ENCODE measurements around the gene HSP90AB1.
A peak's percentile ranks its signal among the peaks of the same experiment; 100 is the strongest.

Gene HSP90AB1

DNA sequence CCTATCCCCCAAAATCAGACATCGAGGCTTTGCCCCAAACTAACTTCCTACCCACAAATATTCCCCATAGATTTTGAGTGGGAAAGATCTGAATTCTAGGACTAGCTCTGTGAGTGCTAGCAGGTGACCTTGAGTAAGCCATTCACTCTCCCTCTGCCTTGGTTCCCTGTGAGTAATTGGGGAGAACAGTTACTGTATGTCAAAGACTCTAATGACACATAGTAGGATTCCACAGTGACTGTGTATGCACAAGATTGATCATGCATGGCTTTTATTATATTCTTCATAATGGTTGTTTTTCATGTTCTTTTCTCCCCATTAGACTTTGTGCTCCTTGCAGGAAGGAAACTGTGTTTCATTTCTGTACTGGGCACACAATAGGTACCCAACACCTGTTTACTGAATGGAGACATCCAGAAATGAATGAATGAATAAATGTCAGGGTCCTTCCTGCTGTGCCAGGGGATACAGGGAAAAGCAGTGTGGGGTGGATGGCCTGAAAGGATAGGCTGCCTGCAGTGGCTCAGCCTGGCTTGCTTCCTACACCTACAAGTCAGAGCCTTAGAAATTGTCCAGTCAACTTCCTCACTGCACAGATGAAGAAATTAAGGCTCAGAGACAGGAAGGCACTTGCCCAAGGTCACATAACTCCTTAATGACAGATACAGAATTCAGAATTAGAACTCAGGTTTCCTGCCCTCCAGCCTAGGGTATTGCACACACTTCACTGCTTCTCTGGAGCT lies 22.4 kb downstream of the HSP90AB1 start:
- TF ChIP-seq, protein P1, sequence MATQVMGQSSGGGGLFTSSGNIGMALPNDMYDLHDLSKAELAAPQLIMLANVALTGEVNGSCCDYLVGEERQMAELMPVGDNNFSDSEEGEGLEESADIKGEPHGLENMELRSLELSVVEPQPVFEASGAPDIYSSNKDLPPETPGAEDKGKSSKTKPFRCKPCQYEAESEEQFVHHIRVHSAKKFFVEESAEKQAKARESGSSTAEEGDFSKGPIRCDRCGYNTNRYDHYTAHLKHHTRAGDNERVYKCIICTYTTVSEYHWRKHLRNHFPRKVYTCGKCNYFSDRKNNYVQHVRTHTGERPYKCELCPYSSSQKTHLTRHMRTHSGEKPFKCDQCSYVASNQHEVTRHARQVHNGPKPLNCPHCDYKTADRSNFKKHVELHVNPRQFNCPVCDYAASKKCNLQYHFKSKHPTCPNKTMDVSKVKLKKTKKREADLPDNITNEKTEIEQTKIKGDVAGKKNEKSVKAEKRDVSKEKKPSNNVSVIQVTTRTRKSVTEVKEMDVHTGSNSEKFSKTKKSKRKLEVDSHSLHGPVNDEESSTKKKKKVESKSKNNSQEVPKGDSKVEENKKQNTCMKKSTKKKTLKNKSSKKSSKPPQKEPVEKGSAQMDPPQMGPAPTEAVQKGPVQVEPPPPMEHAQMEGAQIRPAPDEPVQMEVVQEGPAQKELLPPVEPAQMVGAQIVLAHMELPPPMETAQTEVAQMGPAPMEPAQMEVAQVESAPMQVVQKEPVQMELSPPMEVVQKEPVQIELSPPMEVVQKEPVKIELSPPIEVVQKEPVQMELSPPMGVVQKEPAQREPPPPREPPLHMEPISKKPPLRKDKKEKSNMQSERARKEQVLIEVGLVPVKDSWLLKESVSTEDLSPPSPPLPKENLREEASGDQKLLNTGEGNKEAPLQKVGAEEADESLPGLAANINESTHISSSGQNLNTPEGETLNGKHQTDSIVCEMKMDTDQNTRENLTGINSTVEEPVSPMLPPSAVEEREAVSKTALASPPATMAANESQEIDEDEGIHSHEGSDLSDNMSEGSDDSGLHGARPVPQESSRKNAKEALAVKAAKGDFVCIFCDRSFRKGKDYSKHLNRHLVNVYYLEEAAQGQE (IDR thresholded peaks at IDR 0.05; ENCODE audit: insufficient read depth in 1 of 2, low read depth in 2 of 2, low read length in 2 of 2): no peak
- TF ChIP-seq SIN3A (IDR thresholded peaks at IDR 0.05; ENCODE audit: borderline replicate concordance, insufficient read depth, low read length): no peak
- no peak for TF ChIP-seq FOXP2 (optimal IDR thresholded peaks at IDR 0.05; ENCODE audit: borderline replicate concordance, extremely low read depth, extremely low read length, insufficient read depth)
- no peak for TF ChIP-seq POLR2AphosphoS5 (IDR thresholded peaks at IDR 0.05; ENCODE audit: low read depth, low read length)
- no peak for TF ChIP-seq TAF1 (IDR thresholded peaks at IDR 0.05; ENCODE audit: borderline replicate concordance, insufficient read depth, low read length)

DNA sequence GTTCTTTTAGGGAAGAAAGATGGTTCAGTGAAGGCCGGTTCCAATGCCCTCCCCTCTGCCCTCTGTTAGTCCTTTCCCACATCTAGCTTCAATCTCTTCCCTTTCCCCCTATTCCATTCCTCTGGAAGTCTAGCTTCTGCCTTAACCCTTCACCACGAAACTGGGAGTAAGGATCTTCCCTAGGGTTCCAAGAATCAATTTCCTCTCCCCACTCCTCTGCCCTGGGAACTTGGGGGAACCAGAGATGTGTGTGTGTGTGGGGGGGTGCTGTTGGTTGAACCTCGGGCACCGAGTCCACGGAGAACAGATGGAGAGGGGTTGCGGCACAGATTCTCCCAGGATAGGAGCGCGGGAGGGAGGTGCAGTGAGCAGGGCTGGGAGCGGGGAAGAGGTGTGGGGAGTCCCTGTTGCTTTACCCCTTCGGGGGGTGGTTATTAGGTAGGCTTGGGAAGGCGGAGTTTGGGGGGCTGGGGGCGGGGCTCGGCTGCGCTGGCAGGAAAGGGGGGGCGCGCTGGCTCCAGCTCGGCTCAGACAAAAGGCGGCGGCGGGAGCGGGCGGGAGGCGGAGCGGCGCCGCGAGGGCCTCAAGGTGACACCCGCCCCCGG lies 23.1 kb downstream of the HSP90AB1 start, which contains the start of gene TMEM151B:
TSS of gene TMEM151B (plus strand) at position 530 of the 605 bp plus-strand sequence. CDS start 293 bp downstream, outside the sequence.
- TF ChIP-seq FOXP2 (optimal IDR thresholded peaks at IDR 0.05; ENCODE audit: borderline replicate concordance, extremely low read depth, extremely low read length, insufficient read depth) (no peak), TAF1 (IDR thresholded peaks at IDR 0.05; ENCODE audit: borderline replicate concordance, insufficient read depth, low read length) (no peak), SIN3A (IDR thresholded peaks at IDR 0.05; ENCODE audit: borderline replicate concordance, insufficient read depth, low read length) (no peak), POLR2AphosphoS5 (IDR thresholded peaks at IDR 0.05; ENCODE audit: low read depth, low read length) (no peak)
- TF ChIP-seq, protein P1 (IDR thresholded peaks at IDR 0.05; ENCODE audit: insufficient read depth in 1 of 2, low read depth in 2 of 2, low read length in 2 of 2): no peak

DNA sequence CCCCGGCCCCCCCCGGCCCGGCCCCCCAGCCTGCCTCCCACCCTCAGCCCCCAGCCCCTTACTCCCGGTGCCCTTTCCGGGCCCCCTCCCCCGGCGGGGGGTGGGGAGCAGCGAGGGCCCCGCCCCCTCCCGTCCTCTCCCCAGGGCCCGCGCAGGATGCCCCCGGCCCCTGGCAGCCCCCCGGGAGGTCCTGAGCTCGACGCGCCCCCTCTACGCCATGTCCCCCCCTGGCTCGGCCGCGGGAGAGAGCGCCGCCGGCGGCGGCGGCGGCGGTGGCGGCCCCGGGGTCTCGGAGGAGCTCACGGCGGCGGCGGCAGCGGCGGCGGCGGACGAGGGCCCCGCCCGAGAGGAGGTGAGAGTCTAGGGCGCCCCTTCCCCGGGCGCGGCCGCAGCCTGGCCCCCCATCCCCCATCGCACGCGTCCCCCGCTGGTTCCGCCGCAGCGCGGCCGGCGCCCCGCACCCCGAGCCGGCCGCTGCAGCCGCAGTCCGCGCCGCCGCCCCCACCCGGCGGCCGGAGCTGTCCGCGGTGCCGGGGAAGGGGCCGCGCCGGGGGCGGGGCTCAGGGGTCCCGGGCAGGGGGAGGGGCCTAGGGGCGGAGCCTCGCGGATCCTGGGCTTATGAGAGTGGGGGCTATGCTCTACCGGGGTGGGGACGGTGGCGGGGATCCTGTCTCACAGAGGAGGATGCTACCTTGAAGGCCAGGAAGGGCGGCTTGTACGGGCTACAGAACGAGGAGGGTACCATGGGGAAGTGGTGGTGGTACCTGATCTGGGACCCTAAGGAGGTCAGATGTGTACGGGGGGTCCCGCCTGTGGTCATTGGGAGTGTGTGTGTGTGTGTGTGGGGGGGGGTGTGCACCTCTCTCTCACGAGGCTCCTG lies 23.9 kb downstream of the HSP90AB1 start:
- no peak for TF ChIP-seq TAF1 (IDR thresholded peaks at IDR 0.05; ENCODE audit: borderline replicate concordance, insufficient read depth, low read length)
- no peak for TF ChIP-seq SIN3A (IDR thresholded peaks at IDR 0.05; ENCODE audit: borderline replicate concordance, insufficient read depth, low read length)
- TF ChIP-seq, protein P1 (IDR thresholded peaks at IDR 0.05; ENCODE audit: insufficient read depth in 1 of 2, low read depth in 2 of 2, low read length in 2 of 2): peak; percentile 77 to 92; a peak in 3 of 4 replicates

DNA sequence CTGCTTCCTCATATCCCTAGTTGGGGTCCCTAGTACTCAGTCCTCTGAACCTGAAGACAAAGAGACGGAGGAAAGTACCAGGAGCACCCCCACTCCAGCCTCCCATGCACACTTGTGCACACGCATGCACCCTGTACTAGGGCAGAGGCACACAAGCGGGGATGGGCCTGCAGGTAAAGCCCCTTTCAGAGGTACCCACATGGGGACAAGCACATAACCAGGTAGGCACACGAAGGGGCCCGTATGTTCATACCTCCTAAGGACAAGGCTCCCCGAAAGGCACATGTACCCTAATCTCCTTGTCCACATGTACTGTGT lies 24.5 kb downstream of the HSP90AB1 start:
- TF ChIP-seq FOXP2 (optimal IDR thresholded peaks at IDR 0.05; ENCODE audit: borderline replicate concordance, extremely low read depth, extremely low read length, insufficient read depth): no peak

DNA sequence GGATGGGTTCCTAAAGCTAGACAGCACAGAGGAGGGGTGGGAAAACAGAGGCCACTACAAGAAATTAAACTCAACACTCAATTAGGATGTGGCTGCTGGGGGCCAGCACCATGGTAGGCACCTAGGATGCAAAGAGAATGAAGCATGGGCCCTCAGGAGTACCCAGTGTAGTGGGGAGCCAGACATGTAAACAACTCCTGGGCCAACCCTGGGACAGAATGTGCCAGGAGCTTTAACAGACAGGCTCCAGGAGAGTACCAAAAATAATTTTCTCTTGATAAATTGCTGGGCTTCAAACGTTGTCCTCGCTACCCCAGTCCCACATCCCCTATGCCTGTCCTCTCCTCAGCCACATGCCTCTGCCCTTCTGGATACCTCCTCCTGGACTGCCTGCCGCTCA lies 25.0 kb downstream of the HSP90AB1 start:
- TF ChIP-seq TAF1 (IDR thresholded peaks at IDR 0.05; ENCODE audit: borderline replicate concordance, insufficient read depth, low read length): no peak
- TF ChIP-seq, protein P1 (IDR thresholded peaks at IDR 0.05; ENCODE audit: insufficient read depth in 1 of 2, low read depth in 2 of 2, low read length in 2 of 2): no peak
- TF ChIP-seq SIN3A (IDR thresholded peaks at IDR 0.05; ENCODE audit: borderline replicate concordance, insufficient read depth, low read length): no peak
- TF ChIP-seq FOXP2 (optimal IDR thresholded peaks at IDR 0.05; ENCODE audit: borderline replicate concordance, extremely low read depth, extremely low read length, insufficient read depth): no peak
- no peak for TF ChIP-seq POLR2AphosphoS5 (IDR thresholded peaks at IDR 0.05; ENCODE audit: low read depth, low read length)
